Bronchial epithelial cell (primary cell): Measurements from ENCODE around the gene CYP27A1. TPM values are rescaled to one million over a fixed set of nuclear protein-coding genes. Genes with fewer than 3 reads are reported as not detected.
A peak's percentile ranks its signal among the peaks of the same experiment; 100 is the strongest.

Source experiments
- DNase-seq: peaks from one replicate; pipeline ENCODE4 v3.0.0-alpha.2; 2010; ENCODE audit warnings: low read depth
- FAIRE-seq: peaks from 2 replicates; lab custom pipeline; 2011; peaks lifted over from hg19 to GRCh38; lab: Jason Lieb, UNC
- H3K27me3 ChIP-seq: 2 replicates; pipeline ENCODE4 v1.5.1; 2011; ENCODE audit warnings: low read length; ENCODE audit not compliant: control insufficient read depth, insufficient read depth
- H3K36me3 ChIP-seq: 2 replicates; pipeline ENCODE4 v1.5.1; 2011; ENCODE audit warnings: low read length; ENCODE audit not compliant: control insufficient read depth, insufficient read depth
- H3K4me3 ChIP-seq: 2 replicates; pipeline ENCODE4 v1.5.1; 2011; ENCODE audit warnings: mild to moderate bottlenecking, low read depth, low read length, control low read depth
- total RNA-seq: library from RNA; depleted of rRNA; stranded (reverse); fragments of >200 nt; gene quantifications from 2 replicates; pipeline ENCODE4 v1.2.1, GENCODE V29; 2014
- TF ChIP-seq, protein P1 (sequence below): IDR thresholded peaks from 2 replicates; pipeline ENCODE4 v1.5.1; 2011; ENCODE audit warnings: mild to moderate bottlenecking, moderate library complexity, low read length, control low read depth, inconsistent platforms; ENCODE audit not compliant: insufficient read depth, severe bottlenecking

CYP27A1 gene
- total RNA-seq, 1 donor from 2014 or later = 0.26 TPM

DNA sequence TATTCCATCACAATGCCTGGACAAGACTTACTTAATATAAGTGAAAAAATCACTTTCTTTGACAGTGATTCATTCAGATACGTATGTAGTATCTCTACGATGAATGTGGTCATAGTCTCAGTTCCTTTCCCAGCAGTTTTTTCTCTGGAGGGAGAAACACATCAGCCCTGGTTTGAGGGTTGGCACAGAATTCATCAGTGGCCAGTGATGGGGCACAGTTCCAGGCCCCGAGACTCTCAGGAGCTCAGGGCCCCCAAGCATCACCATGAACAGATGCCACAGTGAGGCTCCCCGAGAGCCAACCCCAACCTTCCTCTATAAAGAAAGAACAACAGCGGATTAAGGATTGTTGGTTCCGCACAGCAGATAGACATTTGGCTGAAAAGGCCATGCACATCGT lies 37.1 kb downstream of the CYP27A1 start:
- Histone ChIP-seq H3K27me3 (no peaks in the 10 kb centered on the region), H3K4me3 (no peak overlapping the region), H3K36me3 (no peaks in the 10 kb centered on the region)
- TF ChIP-seq, protein P1, sequence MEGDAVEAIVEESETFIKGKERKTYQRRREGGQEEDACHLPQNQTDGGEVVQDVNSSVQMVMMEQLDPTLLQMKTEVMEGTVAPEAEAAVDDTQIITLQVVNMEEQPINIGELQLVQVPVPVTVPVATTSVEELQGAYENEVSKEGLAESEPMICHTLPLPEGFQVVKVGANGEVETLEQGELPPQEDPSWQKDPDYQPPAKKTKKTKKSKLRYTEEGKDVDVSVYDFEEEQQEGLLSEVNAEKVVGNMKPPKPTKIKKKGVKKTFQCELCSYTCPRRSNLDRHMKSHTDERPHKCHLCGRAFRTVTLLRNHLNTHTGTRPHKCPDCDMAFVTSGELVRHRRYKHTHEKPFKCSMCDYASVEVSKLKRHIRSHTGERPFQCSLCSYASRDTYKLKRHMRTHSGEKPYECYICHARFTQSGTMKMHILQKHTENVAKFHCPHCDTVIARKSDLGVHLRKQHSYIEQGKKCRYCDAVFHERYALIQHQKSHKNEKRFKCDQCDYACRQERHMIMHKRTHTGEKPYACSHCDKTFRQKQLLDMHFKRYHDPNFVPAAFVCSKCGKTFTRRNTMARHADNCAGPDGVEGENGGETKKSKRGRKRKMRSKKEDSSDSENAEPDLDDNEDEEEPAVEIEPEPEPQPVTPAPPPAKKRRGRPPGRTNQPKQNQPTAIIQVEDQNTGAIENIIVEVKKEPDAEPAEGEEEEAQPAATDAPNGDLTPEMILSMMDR = no peak
- FAIRE-seq (no peak), DNase-seq (no peak)

DNA sequence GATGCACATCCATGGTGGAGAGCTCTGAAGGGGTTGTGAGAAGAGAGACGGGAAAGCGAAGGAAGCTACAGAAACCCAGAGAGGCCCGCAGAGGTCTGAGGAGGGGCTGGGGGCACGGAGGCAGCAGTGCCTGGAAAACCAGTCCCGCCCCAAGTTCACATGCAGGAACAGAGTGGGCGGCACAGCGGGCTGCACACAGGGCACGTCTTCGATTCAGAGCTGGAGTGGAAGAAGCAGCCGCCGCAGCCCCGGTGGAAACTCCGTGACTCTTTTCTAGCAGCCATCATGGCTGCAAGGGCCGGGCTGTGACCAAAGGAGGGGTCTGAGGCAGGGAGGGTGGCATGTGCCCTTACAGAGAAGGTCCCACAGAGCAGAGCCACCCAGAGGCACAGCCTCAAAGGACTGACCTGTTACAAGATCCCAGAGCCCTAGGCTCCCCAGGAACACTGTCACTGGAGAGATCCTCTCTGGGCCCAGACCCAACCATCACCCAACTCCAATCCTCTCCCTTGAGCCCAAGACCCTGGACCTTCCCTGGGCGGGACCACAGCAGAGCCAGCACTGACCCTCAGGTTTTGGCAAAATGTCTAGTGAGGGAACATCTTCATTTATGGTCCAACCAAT lies 38.9 kb downstream of the CYP27A1 start:
- TF ChIP-seq, protein P1 = no peak
- FAIRE-seq (peak; percentile 28), DNase-seq (no peak)
- Histone ChIP-seq H3K4me3 (no peak overlapping the region), H3K27me3 (no peaks in the 10 kb centered on the region), H3K36me3 (no peaks in the 10 kb centered on the region)

DNA sequence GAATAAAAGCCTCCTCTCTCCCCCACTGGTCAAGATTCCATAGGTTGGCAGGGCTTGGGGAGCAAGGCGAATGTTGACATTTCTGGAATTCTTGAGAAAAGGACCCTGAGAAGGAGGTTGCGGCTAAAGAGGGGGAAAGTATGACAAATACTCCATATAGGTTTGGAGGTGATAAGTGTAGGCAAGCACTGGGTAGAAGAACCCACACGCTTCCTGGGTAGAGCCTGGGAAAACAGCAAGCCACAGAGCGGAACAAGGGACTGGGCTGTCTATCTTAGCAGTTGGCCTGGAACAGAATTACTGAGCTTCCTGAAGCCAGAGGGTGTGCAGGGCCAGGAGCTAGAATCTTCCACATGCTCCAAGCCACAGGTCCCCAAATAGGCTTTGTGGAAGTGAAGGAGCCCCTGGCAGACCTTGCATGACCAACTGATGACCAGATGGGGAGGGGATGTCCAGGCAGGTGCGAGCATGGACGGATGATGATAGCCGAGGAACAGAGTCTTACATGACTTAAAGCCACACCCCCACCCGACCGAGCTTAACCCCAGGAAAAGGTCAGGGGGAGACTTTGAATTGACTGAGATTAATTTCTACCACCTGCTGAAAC lies 39.8 kb downstream of the CYP27A1 start:
- DNase-seq = no peak
- TF ChIP-seq, protein P1 = no peak
- no peak for FAIRE-seq
- H3K4me3 ChIP-seq = no peak overlapping the region
- H3K27me3 ChIP-seq = no peaks in the 10 kb centered on the region
- no peaks in the 10 kb centered on the region for H3K36me3 ChIP-seq

DNA sequence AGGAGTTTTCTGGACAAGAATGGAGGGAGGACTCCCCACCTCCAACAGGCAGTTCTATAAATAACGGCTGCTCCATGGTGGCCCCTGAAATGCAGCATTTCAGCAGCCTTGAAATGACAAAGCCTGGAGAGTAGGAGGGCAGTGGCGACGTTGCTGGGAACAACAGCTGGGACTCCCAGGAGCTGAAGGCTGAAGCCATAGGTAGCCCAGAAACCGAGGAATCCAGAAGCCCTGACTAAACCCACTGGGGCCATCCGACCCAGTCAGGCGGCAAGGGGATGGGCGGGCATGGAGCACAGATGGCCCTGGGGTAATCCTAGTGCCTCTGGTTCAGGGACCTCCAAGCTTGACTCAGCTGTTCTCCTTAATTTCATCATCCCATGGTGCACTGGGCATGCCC lies 40.7 kb downstream of the CYP27A1 start:
- TF ChIP-seq, protein P1 = no peak
- Histone ChIP-seq H3K27me3 (no peaks in the 10 kb centered on the region), H3K4me3 (no peak overlapping the region), H3K36me3 (no peaks in the 10 kb centered on the region)
- FAIRE-seq (no peak), DNase-seq (no peak)

DNA sequence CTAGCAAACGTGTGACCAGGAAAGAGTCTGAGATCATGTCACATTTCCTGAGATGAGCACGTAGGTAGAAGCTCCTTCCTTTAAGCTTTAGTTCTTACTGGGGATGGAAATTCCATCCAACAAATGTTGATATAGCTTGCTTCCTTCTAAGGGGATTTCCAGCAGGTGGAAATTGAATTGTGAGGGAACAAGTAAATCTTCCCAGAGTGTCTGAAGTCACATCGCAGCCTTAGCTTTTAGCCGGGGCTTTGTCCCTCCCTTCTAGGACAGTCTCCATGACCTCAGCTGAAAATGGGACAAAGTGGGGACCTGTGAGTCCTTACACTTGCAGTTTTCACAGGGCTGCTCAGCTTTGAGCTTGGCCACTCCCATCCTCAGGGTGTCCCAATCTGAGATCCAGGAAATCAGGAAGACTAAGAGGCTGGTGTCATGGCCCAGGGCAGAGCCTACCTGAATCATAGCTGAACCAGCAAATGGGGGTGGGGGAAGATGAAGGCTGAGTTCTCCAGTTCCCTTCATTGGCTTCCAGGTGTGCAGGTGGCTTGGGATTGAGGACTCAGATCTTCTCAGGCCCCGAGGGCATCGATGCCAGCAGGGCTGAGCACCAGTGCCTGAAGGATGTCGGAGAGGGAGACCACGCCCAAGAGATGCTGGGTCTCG lies 41.4 kb downstream of the CYP27A1 start:
- TF ChIP-seq, protein P1 = no peak
- H3K4me3 ChIP-seq = no peak overlapping the region
- no peak for FAIRE-seq
- DNase-seq = peak; percentile 48
- H3K36me3 ChIP-seq = no peaks in the 10 kb centered on the region
- no peaks in the 10 kb centered on the region for H3K27me3 ChIP-seq
